GM13977 (cell line): Measurements from ENCODE around the gene SAE1.
A peak's percentile ranks its signal among the peaks of the same experiment; 100 is the strongest.

Experiments used
- DNase-seq: peaks from one replicate; pipeline ENCODE4 v3.0.0; 2012; ENCODE audit warnings: low spot score
- in situ Hi-C: fragments of 300-500 bp; cut with MboI; formaldehyde crosslinking; loops from one replicate; pipeline ENCODE4 v1.12.0; 2022; ENCODE audit warnings: low sequenced_read_pairs, low pct_unique_long_range_greater_than_20kb, mixed read lengths, inconsistent platforms; ENCODE audit not compliant: unreplicated experiment
- TF ChIP-seq, protein P1 (sequence below): IDR thresholded peaks from 2 replicates; pipeline ENCODE4 v1.5.1; 2012; ENCODE audit warnings: mild to moderate bottlenecking, control low read depth; ENCODE audit not compliant: insufficient read depth; ENCODE audit errors: extremely low read depth, missing control alignments

SAE1 gene

GRCh38 chr19:47105874-47106273 lies 24.8 kb upstream of the SAE1 start:
- TF ChIP-seq, protein P1, sequence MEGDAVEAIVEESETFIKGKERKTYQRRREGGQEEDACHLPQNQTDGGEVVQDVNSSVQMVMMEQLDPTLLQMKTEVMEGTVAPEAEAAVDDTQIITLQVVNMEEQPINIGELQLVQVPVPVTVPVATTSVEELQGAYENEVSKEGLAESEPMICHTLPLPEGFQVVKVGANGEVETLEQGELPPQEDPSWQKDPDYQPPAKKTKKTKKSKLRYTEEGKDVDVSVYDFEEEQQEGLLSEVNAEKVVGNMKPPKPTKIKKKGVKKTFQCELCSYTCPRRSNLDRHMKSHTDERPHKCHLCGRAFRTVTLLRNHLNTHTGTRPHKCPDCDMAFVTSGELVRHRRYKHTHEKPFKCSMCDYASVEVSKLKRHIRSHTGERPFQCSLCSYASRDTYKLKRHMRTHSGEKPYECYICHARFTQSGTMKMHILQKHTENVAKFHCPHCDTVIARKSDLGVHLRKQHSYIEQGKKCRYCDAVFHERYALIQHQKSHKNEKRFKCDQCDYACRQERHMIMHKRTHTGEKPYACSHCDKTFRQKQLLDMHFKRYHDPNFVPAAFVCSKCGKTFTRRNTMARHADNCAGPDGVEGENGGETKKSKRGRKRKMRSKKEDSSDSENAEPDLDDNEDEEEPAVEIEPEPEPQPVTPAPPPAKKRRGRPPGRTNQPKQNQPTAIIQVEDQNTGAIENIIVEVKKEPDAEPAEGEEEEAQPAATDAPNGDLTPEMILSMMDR = no peak
- in situ Hi-C loops = no loop called here
- DNase-seq = no peak

DNA sequence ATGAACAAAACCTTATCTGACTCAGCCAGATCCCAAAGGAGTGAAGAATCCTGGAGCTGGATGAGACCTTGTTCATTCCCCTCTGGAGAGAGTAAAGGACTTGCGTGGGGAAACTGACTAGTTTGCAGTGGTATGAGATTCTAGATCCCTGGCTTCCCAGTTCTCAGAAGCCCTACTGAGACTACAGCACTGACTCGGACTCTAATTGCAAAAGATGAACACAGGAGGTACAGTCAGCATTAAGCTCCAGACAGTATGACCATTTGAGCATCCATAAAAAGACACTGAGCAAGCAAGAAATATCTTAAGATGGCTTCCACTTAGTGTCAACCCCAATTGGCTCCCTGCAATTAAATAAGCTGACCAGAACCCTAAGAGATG lies 23.8 kb upstream of the SAE1 start:
- in situ Hi-C loops = no loop called here
- DNase-seq = no peak
- TF ChIP-seq, protein P1 = no peak

- DNase-seq = no peak
- in situ Hi-C loops = no loop called here
- TF ChIP-seq, protein P1 = no peak
Measured at GRCh38 chr19:47107202-47107952, 23.3 kb upstream of the SAE1 start.

DNA sequence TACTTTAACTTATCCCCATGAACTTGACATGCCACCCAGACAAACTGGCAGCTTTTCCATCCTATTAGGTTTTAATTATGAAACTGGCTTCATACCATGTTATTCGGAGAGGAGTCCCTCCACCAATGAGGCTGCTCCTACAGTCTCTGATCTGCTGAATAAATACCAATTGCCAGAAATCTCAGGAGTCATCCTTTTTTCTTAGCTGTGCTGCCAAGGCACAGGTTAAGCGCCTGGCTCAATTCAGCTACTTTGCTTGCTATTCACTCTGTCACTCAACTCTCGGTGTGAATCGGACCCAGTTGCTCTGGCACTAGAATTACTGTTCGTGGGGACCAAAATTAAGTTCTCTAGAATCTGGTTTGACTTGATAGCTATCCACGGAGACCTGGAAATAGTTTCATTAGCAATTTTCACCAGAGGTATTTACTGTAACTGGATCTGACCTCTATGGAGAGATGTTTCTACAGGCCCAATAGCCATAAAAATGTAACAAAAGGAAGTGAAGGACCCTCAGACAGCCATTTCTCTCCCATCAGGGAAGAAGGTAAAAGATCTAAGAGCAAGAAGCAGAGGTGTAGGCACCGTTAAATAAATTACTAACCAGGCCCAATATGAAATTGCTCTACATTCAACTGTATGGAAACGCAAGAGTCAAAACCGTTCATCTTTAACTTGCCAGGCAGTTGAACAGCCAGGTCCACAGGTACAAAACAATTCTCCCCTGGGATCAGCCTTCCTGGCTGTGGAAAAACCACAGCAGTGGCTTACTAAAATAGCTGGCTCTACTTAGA lies 22.5 kb upstream of the SAE1 start:
- in situ Hi-C loops = no loop called here
- no peak for DNase-seq

GRCh38 chr19:47109177-47109540 lies 21.5 kb upstream of the SAE1 start:
- TF ChIP-seq, protein P1 = no peak
- DNase-seq = no peak
- in situ Hi-C loops = no loop called here

More for the DNA sequence above, 22.5 kb upstream of the SAE1 start:
- TF ChIP-seq, protein P1 = no peak

DNA sequence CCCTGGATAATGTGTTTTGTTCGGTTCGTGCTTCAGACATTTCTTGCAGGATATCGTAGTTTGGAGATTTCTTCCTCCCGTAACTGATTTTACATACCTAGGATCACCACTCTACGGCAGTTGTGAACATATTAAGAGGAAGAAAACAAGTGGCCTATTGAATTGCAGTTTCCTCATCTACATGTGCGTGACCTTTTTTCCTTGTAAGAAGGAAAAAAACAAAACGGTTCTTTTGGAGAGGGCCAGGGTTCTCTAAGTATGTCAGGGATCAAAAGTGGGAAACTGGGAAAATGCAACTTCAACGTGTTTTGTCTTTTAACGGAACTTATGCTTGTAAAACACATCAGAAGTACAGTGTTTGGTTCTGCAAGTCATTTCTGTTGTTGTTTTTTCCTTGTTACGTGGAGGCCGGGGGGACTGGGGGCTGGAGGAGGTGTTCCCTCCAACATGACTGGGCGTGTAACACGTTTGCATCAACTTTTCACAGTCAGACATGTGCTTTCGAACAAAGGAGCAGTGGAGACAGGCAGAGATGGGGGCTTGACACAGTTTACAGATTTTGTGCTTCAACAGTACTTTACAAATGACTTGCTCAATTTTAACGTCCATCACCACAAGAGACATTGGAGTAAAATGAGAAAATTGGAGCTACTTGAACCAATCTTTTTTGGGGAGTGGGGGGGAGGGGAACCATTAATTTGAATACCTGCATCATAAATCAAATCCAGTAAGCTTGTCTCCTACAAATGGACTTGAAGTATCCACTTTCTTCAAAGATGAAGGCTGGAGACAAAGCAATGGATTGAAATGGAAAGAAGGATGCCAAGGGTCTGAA lies 20.9 kb upstream of the SAE1 start:
- TF ChIP-seq, protein P1 = no peak
- in situ Hi-C loops = no loop called here
- DNase-seq = peak; percentile 11
